Prostate gland (tissue), 2 donors: ENCODE measurements around the gene SLC2A5. TPM values are rescaled to one million over a fixed set of nuclear protein-coding genes. Genes with fewer than 3 reads are reported as not detected.
"Not testable (repeated sequence)": the region's sequence is repeated elsewhere in the genome, so short reads cannot be mapped to it uniquely, and the experiment has no call there.

Experiments
- DNase-seq: peaks from one replicate; pipeline ENCODE4 v3.0.0-alpha.2; 2019; ENCODE audit warnings: low spot score
- H3K27ac ChIP-seq, 2 donors: fragments of 200-600 bp; sonication (generic); 2 replicates each; pipeline ENCODE4 v1.5.1; 2017 to 2019
- H3K27me3 ChIP-seq: fragments of 200-600 bp; sonication (generic); replicated peaks from 2 replicates; pipeline ENCODE4 v1.5.1; 2019; ENCODE audit not compliant: insufficient read depth
- H3K36me3 ChIP-seq, 2 donors: fragments of 200-600 bp; sonication (generic); 1 replicate in 1 of 2; 2 replicates in 1 of 2; pipeline versions ENCODE4 v1.5.1 to v1.8.1; 2017 to 2019
- H3K4me1 ChIP-seq: fragments of 200-600 bp; sonication (generic); replicated peaks from 2 replicates; pipeline ENCODE4 v1.5.1; 2019
- H3K4me3 ChIP-seq, 2 donors: fragments of 200-600 bp; sonication (generic); 2 replicates each; pipeline ENCODE4 v1.5.1; 2017 to 2019
- H3K9me3 ChIP-seq: fragments of 200-600 bp; sonication (generic); 2 replicates; pipeline ENCODE4 v1.5.1; 2017
- POLR2A ChIP-seq: fragments of 450-650 bp; IDR thresholded peaks from one replicate; pipeline ENCODE4 v1.6.1; 2016; ENCODE audit warnings: antibody characterized with exemption, mild to moderate bottlenecking
- POLR2AphosphoS5 ChIP-seq: sonication (generic); formaldehyde crosslinking; IDR thresholded peaks from one replicate; pipeline ENCODE4 v1.6.1; 2017; ENCODE audit warnings: antibody characterized with exemption
- WGBS: methylation state at CpG from one replicate; pipeline ENCODE4 v1.1.5; 2018; 5-methylcytosine and 5-hydroxymethylcytosine counted together
- intact Hi-C: fragments of 100-400 bp; cut with DNase I; formaldehyde crosslinking; loops from one replicate; pipeline ENCODE4 v1.14.2; 2022
- total RNA-seq, 2 donors: library from RNA; depleted of rRNA; stranded (reverse); fragments of >200 nt; gene quantifications; one replicate each; pipeline ENCODE4 v1.1.0, GENCODE V29; 2016
- TF ChIP-seq, protein P1 (sequence below), 4 experiments: fragments of 200-600 bp in 2 of 4; fragments of 450-650 bp in 2 of 4; sonication (generic) in 2 of 4; IDR thresholded peaks; 1 replicate in 3 of 4; 2 replicates in 1 of 4; pipeline ENCODE4 v1.5.1; 2016 to 2019; ENCODE audit warnings: antibody characterized with exemption in 4 of 4, mild to moderate bottlenecking in 2 of 4, moderate library complexity in 2 of 4

SLC2A5 gene
- total RNA-seq, 2 donors from 2014 or later, result 25.4 to 55.0 TPM

DNA sequence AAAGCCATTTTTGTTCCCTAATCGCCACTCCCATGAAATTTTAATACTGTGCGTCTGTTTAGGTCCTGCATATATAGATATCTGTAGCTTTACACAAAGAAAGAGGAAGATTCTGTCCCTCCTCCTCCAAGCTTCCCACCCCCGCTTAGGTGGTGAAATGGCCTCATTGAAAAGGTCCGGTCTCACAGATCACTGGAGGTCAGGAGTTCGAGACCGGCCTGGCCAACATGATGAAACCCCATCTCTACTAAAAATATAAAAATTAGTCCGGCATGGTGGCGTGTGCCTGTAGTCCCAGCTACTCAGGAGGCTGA is 64.1 kb downstream of the SLC2A5 start:
- intact Hi-C loops, result no loop called here
- H3K27ac ChIP-seq, result peak overlapping the region in 1 of 2 donors; percentile 94
- no peak overlapping the region for H3K4me3 ChIP-seq
- DNase-seq, result no peak
- TF ChIP-seq, protein P1, sequence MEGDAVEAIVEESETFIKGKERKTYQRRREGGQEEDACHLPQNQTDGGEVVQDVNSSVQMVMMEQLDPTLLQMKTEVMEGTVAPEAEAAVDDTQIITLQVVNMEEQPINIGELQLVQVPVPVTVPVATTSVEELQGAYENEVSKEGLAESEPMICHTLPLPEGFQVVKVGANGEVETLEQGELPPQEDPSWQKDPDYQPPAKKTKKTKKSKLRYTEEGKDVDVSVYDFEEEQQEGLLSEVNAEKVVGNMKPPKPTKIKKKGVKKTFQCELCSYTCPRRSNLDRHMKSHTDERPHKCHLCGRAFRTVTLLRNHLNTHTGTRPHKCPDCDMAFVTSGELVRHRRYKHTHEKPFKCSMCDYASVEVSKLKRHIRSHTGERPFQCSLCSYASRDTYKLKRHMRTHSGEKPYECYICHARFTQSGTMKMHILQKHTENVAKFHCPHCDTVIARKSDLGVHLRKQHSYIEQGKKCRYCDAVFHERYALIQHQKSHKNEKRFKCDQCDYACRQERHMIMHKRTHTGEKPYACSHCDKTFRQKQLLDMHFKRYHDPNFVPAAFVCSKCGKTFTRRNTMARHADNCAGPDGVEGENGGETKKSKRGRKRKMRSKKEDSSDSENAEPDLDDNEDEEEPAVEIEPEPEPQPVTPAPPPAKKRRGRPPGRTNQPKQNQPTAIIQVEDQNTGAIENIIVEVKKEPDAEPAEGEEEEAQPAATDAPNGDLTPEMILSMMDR (IDR thresholded peaks at IDR 0.05), result no peak
- TF ChIP-seq POLR2A (no peak), POLR2AphosphoS5 (no peak)
- H3K9me3 ChIP-seq, result no peaks in the 10 kb centered on the region
- H3K27me3 ChIP-seq, result no peaks in the 10 kb centered on the region
- no peaks in the 10 kb centered on the region for H3K36me3 ChIP-seq
- WGBS, result 85% methylated on average over 8 of the region's 8 CpGs
- H3K4me1 ChIP-seq, result peaks cover 10% of the 10 kb centered on the region

DNA sequence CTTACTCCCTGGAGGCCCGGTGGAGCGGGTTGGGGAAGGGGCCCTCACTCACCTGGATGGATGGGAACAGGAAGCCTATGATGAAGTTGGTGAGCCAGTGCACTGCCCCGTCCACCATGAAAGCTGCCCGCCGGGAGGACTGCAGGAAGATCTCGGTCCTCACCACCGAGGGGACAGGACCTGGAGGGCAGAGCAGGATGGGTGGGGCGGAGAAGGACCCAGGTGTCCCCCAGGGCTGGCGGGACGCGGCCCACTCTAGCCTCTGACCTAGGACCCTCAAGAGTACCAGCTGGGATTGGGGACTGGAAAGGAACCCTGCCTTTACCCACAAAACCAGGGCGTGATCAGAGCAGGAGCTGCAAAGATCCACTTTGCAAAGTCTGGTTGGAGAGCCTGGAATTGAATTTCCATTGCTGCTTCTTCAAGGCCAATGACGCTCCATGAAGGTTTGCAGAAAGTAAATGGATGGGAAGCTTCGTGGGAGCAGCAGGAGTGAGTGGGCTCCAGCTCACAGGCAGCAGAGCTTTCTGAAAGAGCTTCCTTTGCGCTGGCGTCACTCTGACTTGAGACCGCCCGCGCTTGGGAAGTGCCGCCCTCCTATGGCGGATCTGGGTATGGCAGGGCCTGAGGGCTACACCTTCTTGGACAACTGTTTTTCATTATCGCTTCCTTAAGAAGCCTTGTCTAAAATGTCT is 64.6 kb downstream of the SLC2A5 start:
- intact Hi-C loops, result no loop called here
- 79% methylated on average over 22 of the region's 22 CpGs for WGBS
- no peak overlapping the region for H3K4me3 ChIP-seq
- no peaks in the 10 kb centered on the region for H3K9me3 ChIP-seq
- peak overlapping the region; percentile 82 to 94 for H3K27ac ChIP-seq
- H3K27me3 ChIP-seq, result no peaks in the 10 kb centered on the region
- TF ChIP-seq, protein P1 (IDR thresholded peaks at IDR 0.05), result peak; percentile 35 to 76 (median 68)
- TF ChIP-seq POLR2AphosphoS5, result peak; percentile 30
- TF ChIP-seq POLR2A, result no peak
- no peaks in the 10 kb centered on the region for H3K36me3 ChIP-seq
- H3K4me1 ChIP-seq, result peaks cover 10% of the 10 kb centered on the region
- DNase-seq, result peak; percentile 57

DNA sequence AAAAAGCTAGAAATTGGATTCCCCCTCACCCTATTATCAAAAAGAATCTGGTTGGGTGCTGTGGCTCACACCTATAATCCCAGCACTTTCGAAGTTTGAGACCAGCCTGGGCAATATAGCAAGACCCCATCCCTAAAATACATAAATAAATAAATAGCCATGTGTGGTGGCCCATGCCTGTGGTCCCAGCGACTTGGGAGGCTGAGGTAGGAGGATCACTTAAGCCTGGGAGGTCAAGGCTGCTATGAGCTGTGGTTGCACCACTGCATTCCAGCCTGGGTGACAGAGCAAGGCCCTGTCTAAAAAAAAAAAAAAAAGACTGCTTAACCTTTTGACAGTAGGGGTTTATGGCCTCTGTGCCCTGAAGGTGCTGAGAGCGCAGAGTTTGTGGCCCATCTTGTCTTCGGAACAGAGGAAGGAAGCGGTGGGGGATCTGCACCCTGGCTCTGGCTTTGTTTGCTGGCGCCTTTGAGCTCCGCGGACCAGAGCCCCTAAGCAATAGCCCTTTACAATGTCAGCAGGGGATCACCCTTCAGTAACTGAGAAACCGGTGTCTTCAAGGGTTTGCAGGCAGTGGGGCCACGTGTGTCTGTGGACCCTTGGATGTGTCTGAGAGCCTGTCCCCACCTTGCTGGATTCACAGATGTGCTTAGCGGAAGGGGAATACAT is 65.3 kb downstream of the SLC2A5 start:
- no peak for DNase-seq
- no peaks in the 10 kb centered on the region for H3K27me3 ChIP-seq
- no peaks in the 10 kb centered on the region for H3K36me3 ChIP-seq
- TF ChIP-seq, protein P1 (IDR thresholded peaks at IDR 0.05), result no peak
- TF ChIP-seq POLR2A (no peak), POLR2AphosphoS5 (no peak)
- H3K4me1 ChIP-seq, result peaks cover 10% of the 10 kb centered on the region
- H3K4me3 ChIP-seq, result no peak overlapping the region
- intact Hi-C loops, result no loop called here
- no peaks in the 10 kb centered on the region for H3K9me3 ChIP-seq
- peak overlapping the region; percentile 82 to 94 for H3K27ac ChIP-seq
- 91% methylated on average over 11 of the region's 11 CpGs for WGBS

DNA sequence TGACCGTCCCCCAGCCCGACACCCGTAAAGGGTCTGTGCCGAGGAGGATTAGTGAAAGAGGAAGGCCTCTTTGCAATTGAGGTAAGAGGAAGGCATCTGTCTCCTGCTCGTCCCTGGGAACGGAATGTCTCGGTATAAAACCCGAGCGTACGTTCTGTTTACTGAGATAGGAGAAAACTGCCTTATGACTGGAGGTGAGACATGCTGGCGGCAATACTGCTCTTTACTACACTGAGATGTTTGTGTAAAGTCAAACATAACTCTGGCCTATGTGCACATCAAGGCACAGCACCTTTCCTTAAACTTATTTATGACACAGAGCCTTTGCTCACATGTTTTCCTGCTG is 67.2 kb downstream of the SLC2A5 start:
- peak overlapping the region; percentile 82 to 94 for H3K27ac ChIP-seq
- H3K4me1 ChIP-seq, intact Hi-C loops, H3K9me3 ChIP-seq, H3K4me3 ChIP-seq, H3K27me3 ChIP-seq, H3K36me3 ChIP-seq: not testable (repeated sequence)
- DNase-seq, result peak; percentile 88
- TF ChIP-seq POLR2AphosphoS5, result peak; percentile 91
- 23% methylated on average over 11 of the region's 11 CpGs for WGBS

DNA sequence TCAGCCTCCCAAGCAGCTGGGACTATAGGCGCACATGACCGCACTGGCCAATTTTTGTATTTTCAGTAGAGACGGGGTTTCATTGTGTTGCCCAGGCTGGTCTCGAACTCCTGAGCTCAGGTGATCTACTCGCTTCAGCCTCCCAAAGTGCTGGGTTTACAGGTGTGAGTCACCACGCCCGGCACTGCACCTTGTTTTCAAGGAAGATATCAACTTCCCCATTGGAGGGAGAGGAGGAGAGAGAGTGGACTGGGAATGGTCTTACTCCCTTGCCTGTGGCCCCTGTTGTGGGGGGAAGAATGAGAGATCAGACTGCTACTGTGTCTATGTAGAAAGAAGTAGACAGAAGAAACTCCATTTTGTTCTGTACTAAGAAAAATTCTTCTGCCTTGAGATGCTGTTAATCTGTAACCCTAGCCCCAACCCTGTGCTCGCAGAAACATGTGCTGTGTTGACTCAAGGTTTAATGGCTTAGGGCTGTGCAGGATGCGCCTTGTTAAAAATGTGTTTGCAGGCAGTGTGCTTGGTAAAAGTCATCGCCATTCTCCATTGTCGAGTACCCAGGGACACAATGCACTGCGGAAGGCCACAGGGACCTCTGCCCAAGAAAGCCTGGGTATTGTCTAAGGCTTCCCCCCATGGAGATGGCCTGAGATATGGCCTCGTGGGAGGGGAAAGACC is 67.8 kb downstream of the SLC2A5 start:
- intact Hi-C loops, H3K27me3 ChIP-seq, H3K4me3 ChIP-seq, H3K4me1 ChIP-seq, H3K36me3 ChIP-seq, H3K9me3 ChIP-seq: not testable (repeated sequence)
- DNase-seq, result peak; percentile 81
- peak overlapping the region; percentile 82 to 94 for H3K27ac ChIP-seq
- WGBS, result 52% methylated on average over 13 of the region's 13 CpGs

DNA sequence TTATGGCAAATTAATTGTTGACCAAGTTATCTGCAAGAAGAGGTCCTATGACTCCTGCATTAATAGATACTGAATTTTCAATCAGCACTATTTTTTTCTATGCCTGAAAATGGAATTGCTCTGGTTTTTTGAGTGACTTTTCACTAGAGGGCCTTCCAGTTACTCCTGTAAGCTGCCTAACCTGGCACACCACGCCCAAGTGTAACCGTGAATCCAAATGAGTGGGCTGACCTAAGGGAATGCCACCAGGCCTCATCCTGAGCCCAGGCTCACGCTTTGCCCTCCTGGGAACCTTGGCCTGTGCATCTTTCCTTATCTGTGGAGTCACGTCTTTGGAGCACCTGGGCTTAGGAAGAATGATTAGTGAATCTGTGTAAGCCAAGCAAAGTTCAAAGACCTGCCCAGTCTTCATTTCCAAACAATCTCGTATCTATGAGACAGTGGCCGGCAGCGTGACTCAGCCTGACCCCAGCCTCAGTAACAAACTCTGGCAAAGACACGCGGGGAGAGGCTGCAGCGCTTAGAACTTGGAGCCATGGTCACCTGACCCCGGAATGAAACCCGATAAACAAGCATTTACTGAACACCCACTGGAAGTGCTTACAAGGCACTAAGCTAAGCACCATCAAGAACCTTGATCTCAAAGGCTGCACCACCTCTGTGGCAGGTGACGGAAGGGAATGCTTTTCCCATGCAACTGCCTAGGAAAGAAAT is 75.3 kb downstream of the SLC2A5 start:
- H3K9me3 ChIP-seq, DNase-seq, H3K27me3 ChIP-seq, intact Hi-C loops, H3K4me1 ChIP-seq, H3K36me3 ChIP-seq, H3K4me3 ChIP-seq, H3K27ac ChIP-seq: not testable (repeated sequence)
- 86% methylated on average over 13 of the region's 13 CpGs for WGBS
